ENCODE results near the gene GTF2F2. TPM values are rescaled to one million over a fixed set of nuclear protein-coding genes. Genes with fewer than 3 reads are reported as not detected.

Gene GTF2F2
- total RNA-seq, 1 experiment from 2014 or later = 21.7 TPM

DNA sequence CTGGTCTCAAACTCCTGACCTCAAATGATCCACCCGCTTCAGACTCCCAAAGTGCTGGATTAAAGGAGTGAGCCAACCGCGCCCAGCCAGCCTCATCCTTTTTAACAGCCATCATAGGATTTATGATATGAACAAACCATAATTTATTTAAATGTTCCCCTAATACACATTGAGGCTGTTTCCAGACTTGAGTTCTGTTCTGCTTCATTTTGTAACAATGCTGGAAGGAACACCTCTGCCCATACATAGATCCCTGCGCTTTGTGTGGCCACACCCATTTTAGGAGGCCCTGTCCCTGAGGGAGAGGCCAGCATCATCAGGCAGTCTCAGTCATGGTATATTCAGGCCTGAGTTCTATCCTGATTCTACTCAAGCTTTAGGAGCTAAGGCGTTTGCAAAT, 184.8 kb downstream of the GTF2F2 start:
- ChIA-PET POLR2A (interaction anchor here (0.8 kb wide), 1 partner anchor 19 kb away, joined by 6 read pairs; no protein-coding TSS in a partner anchor), CTCF (no interaction called here)
- ATAC-seq (no peak), DNase-seq (ENCODE audit: low read depth, low spot score) (no peak)
- no peak overlapping the region for H3K27ac ChIP-seq (ENCODE audit: low read length)
- in situ Hi-C loops (cut with HindIII; ENCODE audit: low pct_unique_long_range_greater_than_20kb, low sequenced_read_pairs) (no loop called here), intact Hi-C loops (cut with micrococcal nuclease; ENCODE audit: unreplicated experiment) (loop anchor here (5.0 kb wide), 1 partner anchor 253 kb away; no protein-coding TSS in a partner anchor)
- no peak overlapping the region for H3K4me3 ChIP-seq (ENCODE audit: low read depth in 2 of 2, low read length in 2 of 2)
- TF ChIP-seq, protein P1, sequence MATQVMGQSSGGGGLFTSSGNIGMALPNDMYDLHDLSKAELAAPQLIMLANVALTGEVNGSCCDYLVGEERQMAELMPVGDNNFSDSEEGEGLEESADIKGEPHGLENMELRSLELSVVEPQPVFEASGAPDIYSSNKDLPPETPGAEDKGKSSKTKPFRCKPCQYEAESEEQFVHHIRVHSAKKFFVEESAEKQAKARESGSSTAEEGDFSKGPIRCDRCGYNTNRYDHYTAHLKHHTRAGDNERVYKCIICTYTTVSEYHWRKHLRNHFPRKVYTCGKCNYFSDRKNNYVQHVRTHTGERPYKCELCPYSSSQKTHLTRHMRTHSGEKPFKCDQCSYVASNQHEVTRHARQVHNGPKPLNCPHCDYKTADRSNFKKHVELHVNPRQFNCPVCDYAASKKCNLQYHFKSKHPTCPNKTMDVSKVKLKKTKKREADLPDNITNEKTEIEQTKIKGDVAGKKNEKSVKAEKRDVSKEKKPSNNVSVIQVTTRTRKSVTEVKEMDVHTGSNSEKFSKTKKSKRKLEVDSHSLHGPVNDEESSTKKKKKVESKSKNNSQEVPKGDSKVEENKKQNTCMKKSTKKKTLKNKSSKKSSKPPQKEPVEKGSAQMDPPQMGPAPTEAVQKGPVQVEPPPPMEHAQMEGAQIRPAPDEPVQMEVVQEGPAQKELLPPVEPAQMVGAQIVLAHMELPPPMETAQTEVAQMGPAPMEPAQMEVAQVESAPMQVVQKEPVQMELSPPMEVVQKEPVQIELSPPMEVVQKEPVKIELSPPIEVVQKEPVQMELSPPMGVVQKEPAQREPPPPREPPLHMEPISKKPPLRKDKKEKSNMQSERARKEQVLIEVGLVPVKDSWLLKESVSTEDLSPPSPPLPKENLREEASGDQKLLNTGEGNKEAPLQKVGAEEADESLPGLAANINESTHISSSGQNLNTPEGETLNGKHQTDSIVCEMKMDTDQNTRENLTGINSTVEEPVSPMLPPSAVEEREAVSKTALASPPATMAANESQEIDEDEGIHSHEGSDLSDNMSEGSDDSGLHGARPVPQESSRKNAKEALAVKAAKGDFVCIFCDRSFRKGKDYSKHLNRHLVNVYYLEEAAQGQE (IDR thresholded peaks at IDR 0.05; ENCODE audit: insufficient read depth in 1 of 2, low read depth in 2 of 2, low read length in 1 of 2) = no peak
- no peak for TF ChIP-seq POLR2AphosphoS5 (IDR thresholded peaks at IDR 0.05; ENCODE audit: low read depth, low read length)
- TF ChIP-seq SIN3A (IDR thresholded peaks at IDR 0.05; ENCODE audit: borderline replicate concordance, insufficient read depth, low read depth, low read length) = no peak
- TF ChIP-seq TCF7L2 (IDR thresholded peaks at IDR 0.05; ENCODE audit: low read depth, low read length) = no peak
- TF ChIP-seq, protein P2, sequence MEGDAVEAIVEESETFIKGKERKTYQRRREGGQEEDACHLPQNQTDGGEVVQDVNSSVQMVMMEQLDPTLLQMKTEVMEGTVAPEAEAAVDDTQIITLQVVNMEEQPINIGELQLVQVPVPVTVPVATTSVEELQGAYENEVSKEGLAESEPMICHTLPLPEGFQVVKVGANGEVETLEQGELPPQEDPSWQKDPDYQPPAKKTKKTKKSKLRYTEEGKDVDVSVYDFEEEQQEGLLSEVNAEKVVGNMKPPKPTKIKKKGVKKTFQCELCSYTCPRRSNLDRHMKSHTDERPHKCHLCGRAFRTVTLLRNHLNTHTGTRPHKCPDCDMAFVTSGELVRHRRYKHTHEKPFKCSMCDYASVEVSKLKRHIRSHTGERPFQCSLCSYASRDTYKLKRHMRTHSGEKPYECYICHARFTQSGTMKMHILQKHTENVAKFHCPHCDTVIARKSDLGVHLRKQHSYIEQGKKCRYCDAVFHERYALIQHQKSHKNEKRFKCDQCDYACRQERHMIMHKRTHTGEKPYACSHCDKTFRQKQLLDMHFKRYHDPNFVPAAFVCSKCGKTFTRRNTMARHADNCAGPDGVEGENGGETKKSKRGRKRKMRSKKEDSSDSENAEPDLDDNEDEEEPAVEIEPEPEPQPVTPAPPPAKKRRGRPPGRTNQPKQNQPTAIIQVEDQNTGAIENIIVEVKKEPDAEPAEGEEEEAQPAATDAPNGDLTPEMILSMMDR (IDR thresholded peaks at IDR 0.05) = no peak
- H3K9me3 ChIP-seq (ENCODE audit: control insufficient read depth, insufficient read depth, low read depth, low read length) = no peaks in the 10 kb centered on the region
- BruUV-seq (replicated peaks) = no TSS peak
- no peaks in the 10 kb centered on the region for H3K36me3 ChIP-seq (ENCODE audit: control insufficient read depth, insufficient read depth, low read length)
- H3K27me3 ChIP-seq (ENCODE audit: control insufficient read depth, insufficient read depth, low read length) = no peaks in the 10 kb centered on the region
- no peaks in the 10 kb centered on the region for H3K4me1 ChIP-seq (ENCODE audit: control insufficient read depth, insufficient read depth, low read length)

DNA sequence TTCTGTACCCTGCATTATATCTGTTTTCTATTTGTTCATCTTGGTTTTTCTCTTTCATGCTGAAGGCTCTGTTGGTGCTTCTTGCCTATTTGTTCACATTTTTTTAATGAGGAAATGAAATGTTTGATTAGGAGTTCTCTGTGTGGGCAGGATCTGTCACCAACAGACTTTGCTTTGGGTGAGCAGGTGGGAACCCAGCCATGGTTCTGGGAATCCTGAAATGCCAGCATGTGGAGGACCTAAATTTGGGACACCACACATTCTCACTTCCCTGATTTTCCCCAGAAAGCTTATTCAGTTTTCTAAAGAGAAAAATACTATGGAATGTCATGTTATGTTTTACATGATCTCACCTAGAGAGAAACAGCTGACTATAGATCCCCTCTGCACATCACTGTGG, 186.7 kb downstream of the GTF2F2 start:
- ChIA-PET CTCF (no interaction called here), POLR2A (no interaction called here)
- in situ Hi-C loops (cut with HindIII; ENCODE audit: low pct_unique_long_range_greater_than_20kb, low sequenced_read_pairs) (no loop called here), intact Hi-C loops (cut with micrococcal nuclease; ENCODE audit: unreplicated experiment) (loop anchor here (5.0 kb wide), 1 partner anchor 255 kb away; no protein-coding TSS in a partner anchor)
- ATAC-seq (no peak), DNase-seq (ENCODE audit: low read depth, low spot score) (no peak)
- no peak overlapping the region for H3K4me3 ChIP-seq (ENCODE audit: low read depth in 2 of 2, low read length in 2 of 2)
- no peak overlapping the region for H3K27ac ChIP-seq (ENCODE audit: low read length)
- no peaks in the 10 kb centered on the region for H3K36me3 ChIP-seq (ENCODE audit: control insufficient read depth, insufficient read depth, low read length)
- peaks cover 4% of the 10 kb centered on the region; the same call in 1 of the 2 replicates for H3K4me1 ChIP-seq (ENCODE audit: control insufficient read depth, insufficient read depth, low read length)
- H3K27me3 ChIP-seq (ENCODE audit: control insufficient read depth, insufficient read depth, low read length) = no peaks in the 10 kb centered on the region
- BruUV-seq (replicated peaks) = no TSS peak
- TF ChIP-seq, protein P2 (IDR thresholded peaks at IDR 0.05) = no peak
- TF ChIP-seq, protein P1 (IDR thresholded peaks at IDR 0.05; ENCODE audit: insufficient read depth in 1 of 2, low read depth in 2 of 2, low read length in 1 of 2) = no peak
- no peaks in the 10 kb centered on the region for H3K9me3 ChIP-seq (ENCODE audit: control insufficient read depth, insufficient read depth, low read depth, low read length)

Measured in Panc1 (cell line).